WTC11 (cell line): Measurements from ENCODE around the gene LMBR1. TPM values are rescaled to one million over a fixed set of nuclear protein-coding genes. Genes with fewer than 3 reads are reported as not detected.

Experiments used
- ATAC-seq: fragments of 200-7000 bp; cut with Tn5 transposase; 2 replicates; pipeline ENCODE4 v1.10.0; 2021; ENCODE audit warnings: mild to moderate bottlenecking, moderate library complexity
- CTCF ChIA-PET: fragments of 300-600 bp; sonication (Branson Sonifier 250); formaldehyde crosslinking; loops from one replicate; lab custom pipeline; 2021; ENCODE audit warnings: antibody characterized with exemption; lab: Charles Lee
- POLR2A ChIA-PET: fragments of 350-600 bp; sonication (Branson Sonifier 250); formaldehyde crosslinking; loops from one replicate; lab custom pipeline; 2021; ENCODE audit warnings: antibody characterized with exemption; lab: Charles Lee
- DNase-seq: peaks from one replicate; pipeline ENCODE4 v3.0.0; 2021; ENCODE audit warnings: low spot score
- H3K27ac Mint-ChIP-seq: 2 replicates; pipeline ENCODE4 v1.8.0; 2021; ENCODE audit warnings: mixed read lengths
- H3K27me3 Mint-ChIP-seq: 2 replicates; pipeline ENCODE4 v1.8.0; 2021; ENCODE audit warnings: low read depth, mild to moderate bottlenecking, moderate library complexity, mixed read lengths
- H3K36me3 Mint-ChIP-seq: 2 replicates; pipeline ENCODE4 v1.8.0; 2021; ENCODE audit warnings: mixed read lengths
- H3K4me1 Mint-ChIP-seq: 2 replicates; pipeline ENCODE4 v1.8.0; 2022; ENCODE audit warnings: mixed read lengths
- H3K4me3 Mint-ChIP-seq: 2 replicates; pipeline ENCODE4 v1.8.0; 2021; ENCODE audit warnings: mild to moderate bottlenecking, moderate library complexity, mixed read lengths
- H3K9me3 Mint-ChIP-seq: 2 replicates; pipeline ENCODE4 v1.8.0; 2021; ENCODE audit warnings: mixed read lengths
- FOXK1 ChIP-seq: sonication (generic); formaldehyde crosslinking; IDR thresholded peaks from 2 replicates; pipeline ENCODE4 v1.8.0; 2022; ENCODE audit warnings: mild to moderate bottlenecking, moderate library complexity, missing genetic modification reagents
- FOXP1 ChIP-seq: sonication (generic); formaldehyde crosslinking; IDR thresholded peaks from 2 replicates; pipeline ENCODE4 v1.8.0; 2022; ENCODE audit warnings: missing genetic modification reagents, mild to moderate bottlenecking, moderate library complexity, borderline replicate concordance
- MXD4 ChIP-seq: fragments of 250-450 bp; sonication (Bioruptor Pico); IDR thresholded peaks from 2 replicates; pipeline ENCODE4 v1.8.0; 2021; ENCODE audit warnings: mild to moderate bottlenecking, moderate library complexity, borderline replicate concordance
- ZBTB21 ChIP-seq: sonication (generic); formaldehyde crosslinking; IDR thresholded peaks from 2 replicates; pipeline ENCODE4 v1.8.1; 2023; ENCODE audit warnings: mild to moderate bottlenecking, missing genetic modification reagents, borderline replicate concordance
- total RNA-seq: library from RNA; stranded (reverse); gene quantifications from 3 replicates; pipeline ENCODE4 v1.2.3, GENCODE V29; 2021
- TF ChIP-seq, protein P1 (sequence below): sonication (generic); formaldehyde crosslinking; IDR thresholded peaks from 2 replicates; pipeline ENCODE4 v1.8.0; 2022; ENCODE audit warnings: mild to moderate bottlenecking, missing genetic modification reagents
- TF ChIP-seq, protein P2 (sequence below): sonication (generic); formaldehyde crosslinking; IDR thresholded peaks from 2 replicates; pipeline ENCODE4 v1.8.1; 2023; ENCODE audit warnings: mild to moderate bottlenecking, missing genetic modification reagents
- TF ChIP-seq, protein P3 (sequence below): sonication (generic); formaldehyde crosslinking; IDR thresholded peaks from 2 replicates; pipeline ENCODE4 v1.8.1; 2022; ENCODE audit warnings: low read depth, missing genetic modification reagents, borderline replicate concordance
- TF ChIP-seq, protein P4 (sequence below): fragments of 200-600 bp; IDR thresholded peaks from 2 replicates; pipeline ENCODE4 v1.8.0; 2022; ENCODE audit warnings: antibody characterized with exemption
- TF ChIP-seq, protein P5 (sequence below): sonication (generic); formaldehyde crosslinking; IDR thresholded peaks from 2 replicates; pipeline ENCODE4 v1.8.0; 2023; ENCODE audit warnings: missing genetic modification reagents, mild to moderate bottlenecking, borderline replicate concordance
- TF ChIP-seq, protein P6 (sequence below): sonication (generic); formaldehyde crosslinking; IDR thresholded peaks from 2 replicates; pipeline ENCODE4 v1.8.0; 2023; ENCODE audit warnings: mild to moderate bottlenecking, missing genetic modification reagents
- TF ChIP-seq, protein P7 (sequence below): fragments of 250-450 bp; sonication (Bioruptor Pico); IDR thresholded peaks from 2 replicates; pipeline ENCODE4 v1.8.0; 2021; ENCODE audit warnings: mild to moderate bottlenecking
- TF ChIP-seq, protein P8 (sequence below): fragments of 250-450 bp; sonication (Bioruptor Pico); IDR thresholded peaks from 2 replicates; pipeline ENCODE4 v1.9.0; 2021; ENCODE audit warnings: mild to moderate bottlenecking
- TF ChIP-seq, protein P9 (sequence below): sonication (generic); formaldehyde crosslinking; IDR thresholded peaks from 2 replicates; pipeline ENCODE4 v1.8.0; 2022; ENCODE audit warnings: mild to moderate bottlenecking, missing genetic modification reagents

Gene LMBR1
- total RNA-seq, 1 experiment from 2014 or later: 55.6 TPM

DNA sequence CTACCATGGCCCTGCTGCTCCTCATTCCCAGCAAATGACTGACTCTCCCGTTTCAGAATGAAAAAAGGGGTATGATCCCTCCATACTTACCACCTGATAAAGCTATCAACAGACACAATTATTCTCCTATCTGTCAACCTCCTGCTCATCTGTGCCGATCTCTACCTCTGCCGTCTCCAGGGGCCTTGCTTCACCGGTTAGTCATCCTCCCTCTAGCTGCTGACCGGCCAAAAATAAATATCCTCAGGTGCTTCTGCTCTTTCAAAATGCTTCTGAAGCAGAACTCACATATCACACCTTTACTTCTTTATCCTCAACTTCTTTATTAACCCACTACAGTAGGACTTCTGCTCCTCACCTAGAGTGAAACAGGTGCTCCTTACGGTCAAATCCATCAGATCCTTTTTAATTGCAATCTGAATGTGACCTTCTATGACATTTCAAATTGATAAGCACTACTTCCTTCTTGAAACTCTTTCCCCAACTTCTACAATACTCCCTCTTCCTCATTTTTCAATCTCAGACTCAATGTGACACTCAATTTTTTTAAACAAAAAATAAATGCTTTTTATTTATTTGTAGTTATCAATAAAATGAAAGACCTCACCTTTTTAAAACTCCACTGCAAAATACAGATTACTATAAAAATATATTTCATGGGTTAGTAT, 63.2 kb downstream of the LMBR1 start (continued):
- TF ChIP-seq, protein P1, sequence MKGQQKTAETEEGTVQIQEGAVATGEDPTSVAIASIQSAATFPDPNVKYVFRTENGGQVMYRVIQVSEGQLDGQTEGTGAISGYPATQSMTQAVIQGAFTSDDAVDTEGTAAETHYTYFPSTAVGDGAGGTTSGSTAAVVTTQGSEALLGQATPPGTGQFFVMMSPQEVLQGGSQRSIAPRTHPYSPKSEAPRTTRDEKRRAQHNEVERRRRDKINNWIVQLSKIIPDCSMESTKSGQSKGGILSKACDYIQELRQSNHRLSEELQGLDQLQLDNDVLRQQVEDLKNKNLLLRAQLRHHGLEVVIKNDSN (CRISPR knock-in tag): no peak

DNA sequence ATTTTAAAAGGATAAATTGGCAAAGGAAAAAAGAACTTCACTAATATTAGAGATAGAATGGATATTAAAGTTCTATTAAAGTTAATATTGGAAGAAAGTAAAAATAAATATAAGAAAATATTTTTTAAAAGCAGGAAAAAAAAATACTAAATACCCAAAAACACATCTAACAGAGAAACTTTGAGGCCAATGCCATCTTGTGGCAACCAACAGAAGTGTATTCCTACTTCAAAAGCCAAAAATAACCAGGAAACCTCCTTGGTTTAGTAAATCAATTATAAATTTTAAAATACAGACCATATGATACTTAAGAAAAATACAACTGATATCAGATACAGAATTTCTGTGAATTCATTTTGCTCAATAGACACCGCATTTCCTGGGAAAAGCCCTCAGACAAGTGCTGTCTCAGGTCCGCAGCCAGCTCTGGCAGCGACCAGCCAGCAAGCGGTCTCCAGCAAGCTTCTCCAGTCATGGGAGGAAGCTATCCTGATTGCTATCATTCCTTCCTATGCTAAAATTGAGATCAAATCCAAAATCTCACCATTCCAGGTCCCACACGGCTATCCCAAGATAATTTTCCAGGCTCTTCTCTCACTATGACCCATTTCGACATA, 65.3 kb downstream of the LMBR1 start:
- no peaks in the 10 kb centered on the region for H3K9me3 Mint-ChIP-seq
- H3K27ac Mint-ChIP-seq: no peak overlapping the region
- DNase-seq (no peak), ATAC-seq (no peak)
- TF ChIP-seq, protein P2, sequence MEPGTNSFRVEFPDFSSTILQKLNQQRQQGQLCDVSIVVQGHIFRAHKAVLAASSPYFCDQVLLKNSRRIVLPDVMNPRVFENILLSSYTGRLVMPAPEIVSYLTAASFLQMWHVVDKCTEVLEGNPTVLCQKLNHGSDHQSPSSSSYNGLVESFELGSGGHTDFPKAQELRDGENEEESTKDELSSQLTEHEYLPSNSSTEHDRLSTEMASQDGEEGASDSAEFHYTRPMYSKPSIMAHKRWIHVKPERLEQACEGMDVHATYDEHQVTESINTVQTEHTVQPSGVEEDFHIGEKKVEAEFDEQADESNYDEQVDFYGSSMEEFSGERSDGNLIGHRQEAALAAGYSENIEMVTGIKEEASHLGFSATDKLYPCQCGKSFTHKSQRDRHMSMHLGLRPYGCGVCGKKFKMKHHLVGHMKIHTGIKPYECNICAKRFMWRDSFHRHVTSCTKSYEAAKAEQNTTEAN (CRISPR knock-in tag): no peak
- TF ChIP-seq, protein P3, sequence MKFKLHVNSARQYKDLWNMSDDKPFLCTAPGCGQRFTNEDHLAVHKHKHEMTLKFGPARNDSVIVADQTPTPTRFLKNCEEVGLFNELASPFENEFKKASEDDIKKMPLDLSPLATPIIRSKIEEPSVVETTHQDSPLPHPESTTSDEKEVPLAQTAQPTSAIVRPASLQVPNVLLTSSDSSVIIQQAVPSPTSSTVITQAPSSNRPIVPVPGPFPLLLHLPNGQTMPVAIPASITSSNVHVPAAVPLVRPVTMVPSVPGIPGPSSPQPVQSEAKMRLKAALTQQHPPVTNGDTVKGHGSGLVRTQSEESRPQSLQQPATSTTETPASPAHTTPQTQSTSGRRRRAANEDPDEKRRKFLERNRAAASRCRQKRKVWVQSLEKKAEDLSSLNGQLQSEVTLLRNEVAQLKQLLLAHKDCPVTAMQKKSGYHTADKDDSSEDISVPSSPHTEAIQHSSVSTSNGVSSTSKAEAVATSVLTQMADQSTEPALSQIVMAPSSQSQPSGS (CRISPR knock-in tag): no peak
- TF ChIP-seq, protein P4, sequence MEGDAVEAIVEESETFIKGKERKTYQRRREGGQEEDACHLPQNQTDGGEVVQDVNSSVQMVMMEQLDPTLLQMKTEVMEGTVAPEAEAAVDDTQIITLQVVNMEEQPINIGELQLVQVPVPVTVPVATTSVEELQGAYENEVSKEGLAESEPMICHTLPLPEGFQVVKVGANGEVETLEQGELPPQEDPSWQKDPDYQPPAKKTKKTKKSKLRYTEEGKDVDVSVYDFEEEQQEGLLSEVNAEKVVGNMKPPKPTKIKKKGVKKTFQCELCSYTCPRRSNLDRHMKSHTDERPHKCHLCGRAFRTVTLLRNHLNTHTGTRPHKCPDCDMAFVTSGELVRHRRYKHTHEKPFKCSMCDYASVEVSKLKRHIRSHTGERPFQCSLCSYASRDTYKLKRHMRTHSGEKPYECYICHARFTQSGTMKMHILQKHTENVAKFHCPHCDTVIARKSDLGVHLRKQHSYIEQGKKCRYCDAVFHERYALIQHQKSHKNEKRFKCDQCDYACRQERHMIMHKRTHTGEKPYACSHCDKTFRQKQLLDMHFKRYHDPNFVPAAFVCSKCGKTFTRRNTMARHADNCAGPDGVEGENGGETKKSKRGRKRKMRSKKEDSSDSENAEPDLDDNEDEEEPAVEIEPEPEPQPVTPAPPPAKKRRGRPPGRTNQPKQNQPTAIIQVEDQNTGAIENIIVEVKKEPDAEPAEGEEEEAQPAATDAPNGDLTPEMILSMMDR: peak; percentile 29; the same call in 1 of the 2 replicates
- TF ChIP-seq MXD4 (CRISPR knock-in tag): no peak
- peaks cover 5% of the 10 kb centered on the region for H3K4me1 Mint-ChIP-seq
- ChIA-PET POLR2A (no interaction called here), CTCF (interaction anchor here (0.6 to 2.0 kb wide), 3 partner anchors 122 to 1015 kb away, joined by 3 to 9 read pairs (median 3); no protein-coding TSS in a partner anchor)
- H3K4me3 Mint-ChIP-seq: no peak overlapping the region
- peaks cover 6% of the 10 kb centered on the region for H3K36me3 Mint-ChIP-seq
- no peaks in the 10 kb centered on the region for H3K27me3 Mint-ChIP-seq

DNA sequence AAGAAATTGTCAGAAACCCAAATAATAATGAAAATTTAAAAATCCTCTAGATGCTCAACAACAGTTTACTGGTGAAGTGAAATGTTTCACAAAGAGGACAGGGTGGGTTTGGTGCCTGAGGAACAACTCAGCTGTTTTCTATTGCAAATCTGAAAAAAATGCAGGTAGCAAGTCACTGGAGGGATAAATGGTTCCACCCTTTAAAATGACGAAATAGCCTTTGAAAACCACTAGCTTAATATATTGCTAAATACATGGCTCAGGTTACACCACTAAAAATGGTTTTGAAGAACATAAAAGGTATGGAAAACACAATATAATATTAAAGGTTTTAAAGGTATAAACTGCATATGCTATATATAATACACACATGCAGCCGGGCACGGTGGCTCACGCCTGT, 69.5 kb downstream of the LMBR1 start:
- H3K4me1 Mint-ChIP-seq: no peaks in the 10 kb centered on the region
- H3K9me3 Mint-ChIP-seq: no peaks in the 10 kb centered on the region
- H3K27ac Mint-ChIP-seq: no peak overlapping the region
- no peaks in the 10 kb centered on the region for H3K27me3 Mint-ChIP-seq
- ChIA-PET POLR2A (no interaction called here), CTCF (no interaction called here)
- H3K4me3 Mint-ChIP-seq: no peak overlapping the region
- no peak for DNase-seq
- H3K36me3 Mint-ChIP-seq: peaks cover 4% of the 10 kb centered on the region; the same call in 1 of the 2 replicates
- ATAC-seq: no peak
- TF ChIP-seq, protein P5, sequence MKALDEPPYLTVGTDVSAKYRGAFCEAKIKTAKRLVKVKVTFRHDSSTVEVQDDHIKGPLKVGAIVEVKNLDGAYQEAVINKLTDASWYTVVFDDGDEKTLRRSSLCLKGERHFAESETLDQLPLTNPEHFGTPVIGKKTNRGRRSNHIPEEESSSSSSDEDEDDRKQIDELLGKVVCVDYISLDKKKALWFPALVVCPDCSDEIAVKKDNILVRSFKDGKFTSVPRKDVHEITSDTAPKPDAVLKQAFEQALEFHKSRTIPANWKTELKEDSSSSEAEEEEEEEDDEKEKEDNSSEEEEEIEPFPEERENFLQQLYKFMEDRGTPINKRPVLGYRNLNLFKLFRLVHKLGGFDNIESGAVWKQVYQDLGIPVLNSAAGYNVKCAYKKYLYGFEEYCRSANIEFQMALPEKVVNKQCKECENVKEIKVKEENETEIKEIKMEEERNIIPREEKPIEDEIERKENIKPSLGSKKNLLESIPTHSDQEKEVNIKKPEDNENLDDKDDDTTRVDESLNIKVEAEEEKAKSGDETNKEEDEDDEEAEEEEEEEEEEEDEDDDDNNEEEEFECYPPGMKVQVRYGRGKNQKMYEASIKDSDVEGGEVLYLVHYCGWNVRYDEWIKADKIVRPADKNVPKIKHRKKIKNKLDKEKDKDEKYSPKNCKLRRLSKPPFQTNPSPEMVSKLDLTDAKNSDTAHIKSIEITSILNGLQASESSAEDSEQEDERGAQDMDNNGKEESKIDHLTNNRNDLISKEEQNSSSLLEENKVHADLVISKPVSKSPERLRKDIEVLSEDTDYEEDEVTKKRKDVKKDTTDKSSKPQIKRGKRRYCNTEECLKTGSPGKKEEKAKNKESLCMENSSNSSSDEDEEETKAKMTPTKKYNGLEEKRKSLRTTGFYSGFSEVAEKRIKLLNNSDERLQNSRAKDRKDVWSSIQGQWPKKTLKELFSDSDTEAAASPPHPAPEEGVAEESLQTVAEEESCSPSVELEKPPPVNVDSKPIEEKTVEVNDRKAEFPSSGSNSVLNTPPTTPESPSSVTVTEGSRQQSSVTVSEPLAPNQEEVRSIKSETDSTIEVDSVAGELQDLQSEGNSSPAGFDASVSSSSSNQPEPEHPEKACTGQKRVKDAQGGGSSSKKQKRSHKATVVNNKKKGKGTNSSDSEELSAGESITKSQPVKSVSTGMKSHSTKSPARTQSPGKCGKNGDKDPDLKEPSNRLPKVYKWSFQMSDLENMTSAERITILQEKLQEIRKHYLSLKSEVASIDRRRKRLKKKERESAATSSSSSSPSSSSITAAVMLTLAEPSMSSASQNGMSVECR (CRISPR knock-in tag): no peak
- TF ChIP-seq, protein P6, sequence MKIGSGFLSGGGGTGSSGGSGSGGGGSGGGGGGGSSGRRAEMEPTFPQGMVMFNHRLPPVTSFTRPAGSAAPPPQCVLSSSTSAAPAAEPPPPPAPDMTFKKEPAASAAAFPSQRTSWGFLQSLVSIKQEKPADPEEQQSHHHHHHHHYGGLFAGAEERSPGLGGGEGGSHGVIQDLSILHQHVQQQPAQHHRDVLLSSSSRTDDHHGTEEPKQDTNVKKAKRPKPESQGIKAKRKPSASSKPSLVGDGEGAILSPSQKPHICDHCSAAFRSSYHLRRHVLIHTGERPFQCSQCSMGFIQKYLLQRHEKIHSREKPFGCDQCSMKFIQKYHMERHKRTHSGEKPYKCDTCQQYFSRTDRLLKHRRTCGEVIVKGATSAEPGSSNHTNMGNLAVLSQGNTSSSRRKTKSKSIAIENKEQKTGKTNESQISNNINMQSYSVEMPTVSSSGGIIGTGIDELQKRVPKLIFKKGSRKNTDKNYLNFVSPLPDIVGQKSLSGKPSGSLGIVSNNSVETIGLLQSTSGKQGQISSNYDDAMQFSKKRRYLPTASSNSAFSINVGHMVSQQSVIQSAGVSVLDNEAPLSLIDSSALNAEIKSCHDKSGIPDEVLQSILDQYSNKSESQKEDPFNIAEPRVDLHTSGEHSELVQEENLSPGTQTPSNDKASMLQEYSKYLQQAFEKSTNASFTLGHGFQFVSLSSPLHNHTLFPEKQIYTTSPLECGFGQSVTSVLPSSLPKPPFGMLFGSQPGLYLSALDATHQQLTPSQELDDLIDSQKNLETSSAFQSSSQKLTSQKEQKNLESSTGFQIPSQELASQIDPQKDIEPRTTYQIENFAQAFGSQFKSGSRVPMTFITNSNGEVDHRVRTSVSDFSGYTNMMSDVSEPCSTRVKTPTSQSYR (CRISPR knock-in tag): no peak
- TF ChIP-seq, protein P7, sequence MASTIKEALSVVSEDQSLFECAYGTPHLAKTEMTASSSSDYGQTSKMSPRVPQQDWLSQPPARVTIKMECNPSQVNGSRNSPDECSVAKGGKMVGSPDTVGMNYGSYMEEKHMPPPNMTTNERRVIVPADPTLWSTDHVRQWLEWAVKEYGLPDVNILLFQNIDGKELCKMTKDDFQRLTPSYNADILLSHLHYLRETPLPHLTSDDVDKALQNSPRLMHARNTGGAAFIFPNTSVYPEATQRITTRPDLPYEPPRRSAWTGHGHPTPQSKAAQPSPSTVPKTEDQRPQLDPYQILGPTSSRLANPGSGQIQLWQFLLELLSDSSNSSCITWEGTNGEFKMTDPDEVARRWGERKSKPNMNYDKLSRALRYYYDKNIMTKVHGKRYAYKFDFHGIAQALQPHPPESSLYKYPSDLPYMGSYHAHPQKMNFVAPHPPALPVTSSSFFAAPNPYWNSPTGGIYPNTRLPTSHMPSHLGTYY (CRISPR knock-in tag): no peak
- no peak for TF ChIP-seq FOXK1
- TF ChIP-seq ZBTB21: no peak
- TF ChIP-seq, protein P8, sequence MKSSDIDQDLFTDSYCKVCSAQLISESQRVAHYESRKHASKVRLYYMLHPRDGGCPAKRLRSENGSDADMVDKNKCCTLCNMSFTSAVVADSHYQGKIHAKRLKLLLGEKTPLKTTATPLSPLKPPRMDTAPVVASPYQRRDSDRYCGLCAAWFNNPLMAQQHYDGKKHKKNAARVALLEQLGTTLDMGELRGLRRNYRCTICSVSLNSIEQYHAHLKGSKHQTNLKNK: no peak
- no peak for TF ChIP-seq FOXP1
- TF ChIP-seq, protein P2 (CRISPR knock-in tag): no peak
- TF ChIP-seq, protein P9, sequence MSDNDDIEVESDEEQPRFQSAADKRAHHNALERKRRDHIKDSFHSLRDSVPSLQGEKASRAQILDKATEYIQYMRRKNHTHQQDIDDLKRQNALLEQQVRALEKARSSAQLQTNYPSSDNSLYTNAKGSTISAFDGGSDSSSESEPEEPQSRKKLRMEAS (CRISPR knock-in tag): no peak
